Measurements from ENCODE around the gene ZNF777. TPM values are rescaled to one million over a fixed set of nuclear protein-coding genes. Genes with fewer than 3 reads are reported as not detected.

Gene ZNF777
- total RNA-seq, 1 donor from 2014 or later, result 17.6 TPM

GRCh38 chr7:149459540-149460452 is 1.1 kb downstream of the ZNF777 start:
- Mint-ChIP-seq H3K4me1 (ENCODE audit: unreplicated experiment) (peaks cover 22% of the 10 kb centered on the region), H3K4me3 (no peak overlapping the region), H3K9me3 (no peaks in the 10 kb centered on the region), H3K27me3 (peaks cover 9% of the 10 kb centered on the region), H3K36me3 (peaks cover 6% of the 10 kb centered on the region), H3K27ac (no peak overlapping the region)
- no peak for TF ChIP-seq CTCF (conservative IDR thresholded peaks at IDR 0.05)
- DNase-seq (ENCODE audit: extremely low spot score, unreplicated experiment), result peak; percentile 71

GRCh38 chr7:149459201-149459539 is 1.7 kb downstream of the ZNF777 start:
- H3K27me3 Mint-ChIP-seq, result peaks cover 5% of the 10 kb centered on the region
- peaks cover 7% of the 10 kb centered on the region for H3K36me3 Mint-ChIP-seq
- no peak for TF ChIP-seq CTCF (conservative IDR thresholded peaks at IDR 0.05)
- H3K4me3 Mint-ChIP-seq, result peak overlapping the region; percentile 81
- DNase-seq (ENCODE audit: extremely low spot score, unreplicated experiment), result no peak
- no peaks in the 10 kb centered on the region for H3K9me3 Mint-ChIP-seq
- no peak overlapping the region for H3K27ac Mint-ChIP-seq
- H3K4me1 Mint-ChIP-seq (ENCODE audit: unreplicated experiment), result peaks cover 22% of the 10 kb centered on the region

GRCh38 chr7:149458235-149458634 is 2.6 kb downstream of the ZNF777 start:
- TF ChIP-seq CTCF (conservative IDR thresholded peaks at IDR 0.05), result no peak
- peak overlapping the region; percentile 70 for H3K27ac Mint-ChIP-seq
- peak overlapping the region; percentile 81 for H3K4me3 Mint-ChIP-seq
- peaks cover 7% of the 10 kb centered on the region for H3K36me3 Mint-ChIP-seq
- peak; percentile 36 for DNase-seq (ENCODE audit: extremely low spot score, unreplicated experiment)
- no peaks in the 10 kb centered on the region for H3K9me3 Mint-ChIP-seq
- H3K27me3 Mint-ChIP-seq, result peaks cover 5% of the 10 kb centered on the region
- H3K4me1 Mint-ChIP-seq (ENCODE audit: unreplicated experiment), result peaks cover 22% of the 10 kb centered on the region

- Mint-ChIP-seq H3K36me3 (peaks cover 10% of the 10 kb centered on the region), H3K9me3 (no peaks in the 10 kb centered on the region), H3K4me1 (ENCODE audit: unreplicated experiment) (peaks cover 22% of the 10 kb centered on the region), H3K4me3 (peak overlapping the region; percentile 81), H3K27me3 (peaks cover 5% of the 10 kb centered on the region), H3K27ac (no peak overlapping the region)
- DNase-seq (ENCODE audit: extremely low spot score, unreplicated experiment), result peak; percentile 32
- no peak for TF ChIP-seq CTCF (conservative IDR thresholded peaks at IDR 0.05)
Observed at GRCh38 chr7:149457766-149458165, 3.1 kb downstream of the ZNF777 start.

GRCh38 chr7:149456506-149457421 is 4.1 kb downstream of the ZNF777 start:
- H3K27ac Mint-ChIP-seq, result peak overlapping the region; percentile 30
- H3K4me3 Mint-ChIP-seq, result peak overlapping the region; percentile 46
- peaks cover 12% of the 10 kb centered on the region for H3K36me3 Mint-ChIP-seq
- no peak for TF ChIP-seq CTCF (conservative IDR thresholded peaks at IDR 0.05)
- peaks cover 22% of the 10 kb centered on the region for H3K4me1 Mint-ChIP-seq (ENCODE audit: unreplicated experiment)
- no peaks in the 10 kb centered on the region for H3K9me3 Mint-ChIP-seq
- DNase-seq (ENCODE audit: extremely low spot score, unreplicated experiment), result peak; percentile 32
- no peaks in the 10 kb centered on the region for H3K27me3 Mint-ChIP-seq
